Endodermal cell (in vitro differentiated cells): Measurements from ENCODE around the gene NEMP2. TPM values are rescaled to one million over a fixed set of nuclear protein-coding genes. Genes with fewer than 3 reads are reported as not detected.

Experiments used
- DNase-seq: peaks from one replicate; pipeline ENCODE4 v3.0.0-alpha.2; 2017
- H3K27ac ChIP-seq: 2 replicates; pipeline ENCODE4 v1.5.1; 2013; ENCODE audit warnings: mild to moderate bottlenecking, low read depth, low read length, moderate library complexity
- H3K27me3 ChIP-seq: 2 replicates; pipeline ENCODE4 v1.6.1; 2013; ENCODE audit warnings: mild to moderate bottlenecking, low read length, moderate library complexity; ENCODE audit not compliant: insufficient read depth, control insufficient read depth, poor library complexity, severe bottlenecking
- H3K36me3 ChIP-seq: 2 replicates; pipeline ENCODE4 v1.7.0; 2013; ENCODE audit warnings: mild to moderate bottlenecking, low read length, moderate library complexity; ENCODE audit not compliant: control insufficient read depth, insufficient read depth
- H3K4me1 ChIP-seq: one replicate; pipeline ENCODE4 v1.7.0; 2013; ENCODE audit warnings: low read length; ENCODE audit not compliant: control insufficient read depth, insufficient read depth
- H3K4me3 ChIP-seq: 2 replicates; pipeline ENCODE4 v1.5.1; 2013; ENCODE audit warnings: mild to moderate bottlenecking, low read length, moderate library complexity
- H3K9ac ChIP-seq: 2 replicates; pipeline ENCODE4 v1.6.1; 2013; ENCODE audit warnings: mild to moderate bottlenecking, low read length, moderate library complexity; ENCODE audit not compliant: poor library complexity, severe bottlenecking; ENCODE audit errors: extremely low read depth
- H3K9me3 ChIP-seq: 2 replicates; pipeline ENCODE4 v1.6.1; 2013; ENCODE audit warnings: mild to moderate bottlenecking, low read length, moderate library complexity; ENCODE audit not compliant: control insufficient read depth
- H3K27ac Mint-ChIP-seq: 2 replicates; pipeline ENCODE4 v1.8.0; 2020; ENCODE audit warnings: mixed read lengths
- H3K27me3 Mint-ChIP-seq: 2 replicates; pipeline ENCODE4 v1.8.0; 2021; ENCODE audit warnings: mild to moderate bottlenecking, mixed read lengths; ENCODE audit not compliant: insufficient read depth
- H3K36me3 Mint-ChIP-seq: 2 replicates; pipeline ENCODE4 v1.8.0; 2020; ENCODE audit warnings: low read depth, mixed read lengths
- H3K4me1 Mint-ChIP-seq: 2 replicates; pipeline ENCODE4 v1.8.0; 2020; ENCODE audit warnings: mixed read lengths
- H3K4me3 Mint-ChIP-seq: 2 replicates; pipeline ENCODE4 v1.8.0; 2020; ENCODE audit warnings: mild to moderate bottlenecking, moderate library complexity, mixed read lengths
- H3K9me3 Mint-ChIP-seq: 2 replicates; pipeline ENCODE4 v1.8.0; 2020; ENCODE audit warnings: mild to moderate bottlenecking, mixed read lengths
- CTCF ChIP-seq: fragments of 200-600 bp; sonication (generic); conservative IDR thresholded peaks from 2 replicates; pipeline ENCODE4 v1.5.0; 2021; ENCODE audit warnings: antibody characterized with exemption, mild to moderate bottlenecking
- WGBS, 2 experiments: methylation state at CpG; one replicate each; pipeline versions ENCODE4 v1.1.5 to v1.1.7; 2013; ENCODE audit warnings: missing lambda C conversion rate in 2 of 2, mixed read lengths in 1 of 2; ENCODE audit not compliant: insufficient coverage in 1 of 2, insufficient read length in 1 of 2; 5-methylcytosine and 5-hydroxymethylcytosine counted together
- total RNA-seq, 2 donors: library from RNA; stranded (reverse); fragmentation: NEBNext Ultra II Directional in 1 of 2; extraction: Animal tissue kit (Norgen Biotek cat#: 25700) in 1 of 2; gene quantifications; 2 replicates in 1 of 2; 3 replicates in 1 of 2; pipeline ENCODE4 v1.2.1, GENCODE V29; 2021

Gene NEMP2
- total RNA-seq, 2 donors from 2014 or later: 7.2 to 11.3 TPM

DNA sequence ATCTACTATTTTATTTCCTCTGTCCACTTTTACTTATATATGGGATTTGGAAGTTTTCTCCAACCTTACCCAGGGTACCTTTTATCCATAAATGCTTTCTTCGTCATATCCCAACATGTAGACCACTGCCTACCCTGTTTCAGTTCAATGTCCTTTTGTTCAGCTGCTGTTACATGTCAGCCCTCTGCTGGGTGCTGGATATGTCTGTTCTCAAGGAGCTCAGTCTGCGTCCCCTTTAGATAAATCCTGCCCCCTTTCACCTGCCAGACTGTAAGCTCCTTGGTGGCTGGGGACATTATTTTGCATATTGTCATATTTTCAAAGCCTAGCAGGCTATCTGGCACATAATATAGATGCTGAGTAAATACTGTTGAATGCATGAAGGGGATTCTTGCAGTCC lies 53.2 kb downstream of the NEMP2 start:
- H3K9ac ChIP-seq: no peak overlapping the region
- no peak overlapping the region for H3K27ac ChIP-seq
- no peak overlapping the region for H3K4me3 Mint-ChIP-seq
- no peaks in the 10 kb centered on the region for H3K4me1 ChIP-seq
- H3K36me3 ChIP-seq: no peaks in the 10 kb centered on the region
- H3K4me3 ChIP-seq: no peak overlapping the region
- H3K27ac Mint-ChIP-seq: no peak overlapping the region
- H3K9me3 Mint-ChIP-seq: no peaks in the 10 kb centered on the region
- no peaks in the 10 kb centered on the region for H3K9me3 ChIP-seq
- no peak for DNase-seq
- WGBS, 2 experiments: 92 to 100% methylated on average over 2 of the region's 2 CpGs
- no peaks in the 10 kb centered on the region for H3K36me3 Mint-ChIP-seq
- H3K27me3 ChIP-seq: no peaks in the 10 kb centered on the region
- H3K27me3 Mint-ChIP-seq: no peaks in the 10 kb centered on the region
- H3K4me1 Mint-ChIP-seq: no peaks in the 10 kb centered on the region
- no peak for TF ChIP-seq CTCF

GRCh38 chr2:190478572-190479195 lies 55.8 kb downstream of the NEMP2 start:
- Histone ChIP-seq H3K4me3 (no peak overlapping the region), H3K27me3 (no peaks in the 10 kb centered on the region), H3K4me1 (no peaks in the 10 kb centered on the region), H3K27ac (no peak overlapping the region), H3K9me3 (no peaks in the 10 kb centered on the region), H3K36me3 (no peaks in the 10 kb centered on the region), H3K9ac (no peak overlapping the region)
- H3K9me3 Mint-ChIP-seq: peaks cover 2% of the 10 kb centered on the region
- no peak overlapping the region for H3K4me3 Mint-ChIP-seq
- no peaks in the 10 kb centered on the region for H3K36me3 Mint-ChIP-seq
- no peak for TF ChIP-seq CTCF
- DNase-seq: no peak
- H3K27ac Mint-ChIP-seq: no peak overlapping the region
- no peaks in the 10 kb centered on the region for H3K4me1 Mint-ChIP-seq
- 80 to 98% methylated on average over 1 to 3 of the region's 3 CpGs for WGBS, 2 experiments
- no peaks in the 10 kb centered on the region for H3K27me3 Mint-ChIP-seq

GRCh38 chr2:190477661-190478454 lies 56.7 kb downstream of the NEMP2 start:
- Mint-ChIP-seq H3K9me3 (peaks cover 10% of the 10 kb centered on the region), H3K4me3 (no peak overlapping the region), H3K27ac (no peak overlapping the region), H3K27me3 (no peaks in the 10 kb centered on the region), H3K36me3 (peaks cover 2% of the 10 kb centered on the region), H3K4me1 (no peaks in the 10 kb centered on the region)
- DNase-seq: no peak
- H3K9me3 ChIP-seq: no peaks in the 10 kb centered on the region
- H3K27me3 ChIP-seq: no peaks in the 10 kb centered on the region
- 92 to 94% methylated on average over 3 to 4 of the region's 4 CpGs for WGBS, 2 experiments
- no peak overlapping the region for H3K9ac ChIP-seq
- TF ChIP-seq CTCF: no peak
- no peaks in the 10 kb centered on the region for H3K36me3 ChIP-seq
- no peaks in the 10 kb centered on the region for H3K4me1 ChIP-seq
- H3K4me3 ChIP-seq: no peak overlapping the region
- H3K27ac ChIP-seq: no peak overlapping the region
